GM19351 (cell line): ENCODE results near the gene MTMR10.
A peak's percentile ranks its signal among the peaks of the same experiment; 100 is the strongest.

Source experiments
- ATAC-seq: cut with Tn5 transposase; IDR thresholded peaks from one replicate; pipeline ENCODE4 v1.9.1; 2021; ENCODE audit warnings: mild to moderate bottlenecking, moderate library complexity; ENCODE audit not compliant: unreplicated experiment

The MTMR10 gene

GRCh38 chr15:31014608-31014925 lies 23.1 kb upstream of the MTMR10 start:
- no peak for ATAC-seq

- ATAC-seq: peak; percentile 99
These were observed 22.6 kb upstream of the MTMR10 start for GRCh38 chr15:31013863-31014607.

GRCh38 chr15:31012455-31012854 lies 21.0 kb upstream of the MTMR10 start:
- ATAC-seq: no peak

GRCh38 chr15:31010036-31010435 lies 18.6 kb upstream of the MTMR10 start:
- no peak for ATAC-seq

GRCh38 chr15:31005660-31006059 lies 14.2 kb upstream of the MTMR10 start:
- no peak for ATAC-seq

- ATAC-seq: peak; percentile 82
These were observed 12.8 kb upstream of the MTMR10 start for GRCh38 chr15:31004220-31004733.

- ATAC-seq: no peak
These were observed 10.3 kb upstream of the MTMR10 start for GRCh38 chr15:31001702-31002101.

- no peak for ATAC-seq
These were observed 8.3 kb upstream of the MTMR10 start for GRCh38 chr15:30999729-31000128.

- no peak for ATAC-seq
These were observed 5.8 kb upstream of the MTMR10 start for GRCh38 chr15:30997270-30997669.

- ATAC-seq: no peak
These were observed 929 bp upstream of the MTMR10 start for GRCh38 chr15:30992249-30992864.

- peak; percentile 19 for ATAC-seq
These were observed 778 bp downstream of the MTMR10 start for GRCh38 chr15:30990446-30991254.

- no peak for ATAC-seq
These were observed 1.4 kb downstream of the MTMR10 start for GRCh38 chr15:30990036-30990435.

- ATAC-seq: no peak
These were observed 6.3 kb downstream of the MTMR10 start for GRCh38 chr15:30985081-30985531.

GRCh38 chr15:30984542-30984941 lies 6.9 kb downstream of the MTMR10 start:
- ATAC-seq: no peak

- no peak for ATAC-seq
These were observed 7.3 kb downstream of the MTMR10 start for GRCh38 chr15:30984118-30984517.

GRCh38 chr15:30979457-30979856 lies 12.0 kb downstream of the MTMR10 start:
- ATAC-seq: no peak

- no peak for ATAC-seq
These were observed 13.1 kb downstream of the MTMR10 start for GRCh38 chr15:30978328-30978727.

GRCh38 chr15:30974112-30974511 lies 17.3 kb downstream of the MTMR10 start:
- ATAC-seq: no peak

- ATAC-seq: no peak
These were observed 18.0 kb downstream of the MTMR10 start for GRCh38 chr15:30973379-30973778.

GRCh38 chr15:30969724-30970123 lies 21.7 kb downstream of the MTMR10 start:
- ATAC-seq: no peak

- no peak for ATAC-seq
These were observed 27.7 kb downstream of the MTMR10 start for GRCh38 chr15:30963681-30964080.

- ATAC-seq: no peak
These were observed 28.8 kb downstream of the MTMR10 start for GRCh38 chr15:30962659-30963058.
